Activated T-helper 1 cell treated with anti-CD3 and anti-CD28 coated beads, Interleukin-12 subunit alpha, Interleukin-12 subunit beta, Interleukin-2, Interleukin-4 antibody, amounts not matched to agents 30 ng/mL and 10 ng/mL and 1 ng/mL, durations not matched to agents 14 hours and 24 hours and 36 hours (primary cell): ENCODE measurements around the gene MAB21L1. TPM values are rescaled to one million over a fixed set of nuclear protein-coding genes. Genes with fewer than 3 reads are reported as not detected.

Experiments used
- DNase-seq: peaks from one replicate; pipeline ENCODE4 v3.0.0; 2021; ENCODE audit warnings: low spot score
- H3K27ac Mint-ChIP-seq: one replicate; pipeline ENCODE4 v1.8.0; 2021; ENCODE audit warnings: mild to moderate bottlenecking, mixed read lengths
- H3K27me3 Mint-ChIP-seq: one replicate; pipeline ENCODE4 v1.8.0; 2022; ENCODE audit warnings: mild to moderate bottlenecking, moderate library complexity, mixed read lengths; ENCODE audit not compliant: insufficient read depth
- H3K36me3 Mint-ChIP-seq: one replicate; pipeline ENCODE4 v1.8.0; 2021; ENCODE audit warnings: low read depth, mixed read lengths
- H3K4me1 Mint-ChIP-seq: one replicate; pipeline ENCODE4 v1.8.0; 2021; ENCODE audit warnings: low read depth, mixed read lengths
- H3K4me3 Mint-ChIP-seq: one replicate; pipeline ENCODE4 v1.8.0; 2021; ENCODE audit warnings: mild to moderate bottlenecking, moderate library complexity, mixed read lengths
- H3K9me3 Mint-ChIP-seq: one replicate; pipeline ENCODE4 v1.8.0; 2021; ENCODE audit warnings: mixed read lengths
- intact Hi-C: fragments of 100-400 bp; cut with micrococcal nuclease; formaldehyde crosslinking; loops from one replicate; pipeline ENCODE4 v1.15.1; 2024
- total RNA-seq: library from RNA; stranded (reverse); gene quantifications from 2 replicates; pipeline ENCODE4 v1.2.3, GENCODE V29; 2022

Gene MAB21L1
- total RNA-seq, 1 donor from 2014 or later: not detected

- Mint-ChIP-seq H3K4me3 (peak overlapping the region; percentile 81), H3K9me3 (peaks cover 3% of the 10 kb centered on the region), H3K4me1 (peaks cover 34% of the 10 kb centered on the region), H3K36me3 (peaks cover 6% of the 10 kb centered on the region), H3K27ac (no peak overlapping the region), H3K27me3 (peaks cover 77% of the 10 kb centered on the region)
- intact Hi-C loops: loop anchor here (10.0 kb wide), 1 partner anchor 531 kb away; the partner anchor contains the start of gene NBEA
- DNase-seq: no peak
These were observed 1.1 kb downstream of the MAB21L1 start for GRCh38 chr13:35475212-35475959.

GRCh38 chr13:35474496-35475211, 1.8 kb downstream of the MAB21L1 start:
- peaks cover 6% of the 10 kb centered on the region for H3K36me3 Mint-ChIP-seq
- DNase-seq: no peak
- intact Hi-C loops: loop anchor here (10.0 kb wide), 1 partner anchor 530 kb away; the partner anchor contains the start of gene NBEA
- peaks cover 3% of the 10 kb centered on the region for H3K9me3 Mint-ChIP-seq
- H3K4me1 Mint-ChIP-seq: peaks cover 34% of the 10 kb centered on the region
- H3K27me3 Mint-ChIP-seq: peaks cover 82% of the 10 kb centered on the region
- H3K4me3 Mint-ChIP-seq: peak overlapping the region; percentile 81
- H3K27ac Mint-ChIP-seq: peak overlapping the region; percentile 5

- peaks cover 3% of the 10 kb centered on the region for H3K9me3 Mint-ChIP-seq
- H3K4me1 Mint-ChIP-seq: peaks cover 34% of the 10 kb centered on the region
- H3K27me3 Mint-ChIP-seq: peaks cover 81% of the 10 kb centered on the region
- H3K27ac Mint-ChIP-seq: no peak overlapping the region
- H3K36me3 Mint-ChIP-seq: peaks cover 6% of the 10 kb centered on the region
- no peak for DNase-seq
- no peak overlapping the region for H3K4me3 Mint-ChIP-seq
- intact Hi-C loops: loop anchor here (10.0 kb wide), 1 partner anchor 529 kb away; the partner anchor contains the start of gene NBEA
These were observed 2.7 kb downstream of the MAB21L1 start for GRCh38 chr13:35473802-35474201.

- intact Hi-C loops: loop anchor here (10.0 kb wide), 1 partner anchor 528 kb away; the partner anchor contains the start of gene NBEA
- Mint-ChIP-seq H3K4me3 (no peak overlapping the region), H3K9me3 (peaks cover 3% of the 10 kb centered on the region), H3K27me3 (peaks cover 76% of the 10 kb centered on the region), H3K36me3 (peaks cover 6% of the 10 kb centered on the region), H3K4me1 (peaks cover 34% of the 10 kb centered on the region), H3K27ac (no peak overlapping the region)
- no peak for DNase-seq
These were observed 3.2 kb downstream of the MAB21L1 start for GRCh38 chr13:35473206-35473775.

- no peak for DNase-seq
- H3K9me3 Mint-ChIP-seq: peaks cover 3% of the 10 kb centered on the region
- H3K36me3 Mint-ChIP-seq: peaks cover 6% of the 10 kb centered on the region
- H3K4me3 Mint-ChIP-seq: no peak overlapping the region
- peaks cover 68% of the 10 kb centered on the region for H3K27me3 Mint-ChIP-seq
- intact Hi-C loops: loop anchor here (10.0 kb wide), 1 partner anchor 528 kb away; the partner anchor contains the start of gene NBEA
- H3K27ac Mint-ChIP-seq: no peak overlapping the region
- H3K4me1 Mint-ChIP-seq: peaks cover 34% of the 10 kb centered on the region
These were observed 4.1 kb downstream of the MAB21L1 start for GRCh38 chr13:35472323-35472881.

- H3K4me3 Mint-ChIP-seq: no peak overlapping the region
- H3K4me1 Mint-ChIP-seq: peaks cover 29% of the 10 kb centered on the region
- intact Hi-C loops: loop anchor here (10.0 kb wide), 1 partner anchor 527 kb away; the partner anchor contains the start of gene NBEA
- DNase-seq: no peak
- H3K9me3 Mint-ChIP-seq: peaks cover 3% of the 10 kb centered on the region
- H3K27me3 Mint-ChIP-seq: peaks cover 62% of the 10 kb centered on the region
- H3K27ac Mint-ChIP-seq: no peak overlapping the region
- peaks cover 6% of the 10 kb centered on the region for H3K36me3 Mint-ChIP-seq
These were observed 4.7 kb downstream of the MAB21L1 start for GRCh38 chr13:35471706-35472322.

GRCh38 chr13:35470671-35471661, 5.5 kb downstream of the MAB21L1 start:
- H3K27ac Mint-ChIP-seq: no peak overlapping the region
- no peak overlapping the region for H3K4me3 Mint-ChIP-seq
- no peak for DNase-seq
- intact Hi-C loops: loop anchor here (10.0 kb wide), 1 partner anchor 526 kb away; the partner anchor contains the start of gene NBEA
- H3K27me3 Mint-ChIP-seq: peaks cover 54% of the 10 kb centered on the region
- peaks cover 21% of the 10 kb centered on the region for H3K4me1 Mint-ChIP-seq
- peaks cover 4% of the 10 kb centered on the region for H3K36me3 Mint-ChIP-seq
- peaks cover 3% of the 10 kb centered on the region for H3K9me3 Mint-ChIP-seq

- Mint-ChIP-seq H3K27ac (no peak overlapping the region), H3K9me3 (peaks cover 3% of the 10 kb centered on the region), H3K4me1 (peaks cover 11% of the 10 kb centered on the region), H3K4me3 (no peak overlapping the region), H3K36me3 (peaks cover 2% of the 10 kb centered on the region), H3K27me3 (peaks cover 44% of the 10 kb centered on the region)
- no peak for DNase-seq
- intact Hi-C loops: loop anchor here (10.0 kb wide), 1 partner anchor 525 kb away; the partner anchor contains the start of gene NBEA
These were observed 6.5 kb downstream of the MAB21L1 start for GRCh38 chr13:35469806-35470525.

- peaks cover 32% of the 10 kb centered on the region for H3K27me3 Mint-ChIP-seq
- H3K9me3 Mint-ChIP-seq: no peaks in the 10 kb centered on the region
- intact Hi-C loops: no loop called here
- no peak overlapping the region for H3K4me3 Mint-ChIP-seq
- H3K36me3 Mint-ChIP-seq: peaks cover 2% of the 10 kb centered on the region
- no peak overlapping the region for H3K27ac Mint-ChIP-seq
- no peak for DNase-seq
- H3K4me1 Mint-ChIP-seq: peaks cover 4% of the 10 kb centered on the region
These were observed 8.3 kb downstream of the MAB21L1 start for GRCh38 chr13:35468195-35468594.

GRCh38 chr13:35465371-35465770, 11.1 kb downstream of the MAB21L1 start:
- DNase-seq: no peak
- Mint-ChIP-seq H3K27ac (no peak overlapping the region), H3K4me1 (no peaks in the 10 kb centered on the region), H3K27me3 (peaks cover 15% of the 10 kb centered on the region), H3K36me3 (no peaks in the 10 kb centered on the region), H3K4me3 (no peak overlapping the region), H3K9me3 (no peaks in the 10 kb centered on the region)
- intact Hi-C loops: no loop called here

- no peaks in the 10 kb centered on the region for H3K4me1 Mint-ChIP-seq
- intact Hi-C loops: no loop called here
- no peaks in the 10 kb centered on the region for H3K9me3 Mint-ChIP-seq
- H3K27me3 Mint-ChIP-seq: peaks cover 2% of the 10 kb centered on the region
- H3K27ac Mint-ChIP-seq: no peak overlapping the region
- H3K36me3 Mint-ChIP-seq: no peaks in the 10 kb centered on the region
- no peak for DNase-seq
- H3K4me3 Mint-ChIP-seq: no peak overlapping the region
These were observed 16.4 kb downstream of the MAB21L1 start for GRCh38 chr13:35460061-35460460.
